ENCODE data around the gene KIRREL3.
A peak's percentile ranks its signal among the peaks of the same experiment; 100 is the strongest.

The KIRREL3 gene

GRCh38 chr11:126870021-126870420, 130.5 kb downstream of the KIRREL3 start:
- no peak for DNase-seq (ENCODE audit: low spot score)

DNA sequence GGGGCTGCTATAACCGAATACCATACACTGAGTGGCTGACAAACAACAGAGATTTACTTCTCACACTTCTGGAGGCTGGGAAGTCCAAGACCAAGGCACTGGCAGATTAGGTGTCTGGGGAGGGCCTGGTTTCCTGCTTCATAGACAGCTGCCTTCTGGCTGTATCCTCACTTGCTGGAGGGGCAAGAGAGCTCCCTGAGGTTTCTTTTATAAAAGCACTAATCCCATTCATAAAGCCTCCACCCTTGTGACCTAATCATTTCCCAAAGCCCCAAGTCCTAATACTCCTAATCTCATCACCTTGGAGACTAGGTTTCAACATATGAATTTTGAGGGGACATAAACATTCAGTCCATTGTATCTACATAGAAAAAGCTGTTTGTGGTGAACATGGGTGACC, 131.8 kb downstream of the KIRREL3 start:
- no peak for DNase-seq (ENCODE audit: low spot score)

- no peak for DNase-seq (ENCODE audit: low spot score)
Measured at GRCh38 chr11:126864934-126865333, 135.6 kb downstream of the KIRREL3 start.

- no peak for DNase-seq (ENCODE audit: low spot score)
Measured at GRCh38 chr11:126863294-126863997, 137.1 kb downstream of the KIRREL3 start.

- peak; percentile 40 for DNase-seq (ENCODE audit: low spot score)
Measured at GRCh38 chr11:126862664-126863243, 137.8 kb downstream of the KIRREL3 start.

DNA sequence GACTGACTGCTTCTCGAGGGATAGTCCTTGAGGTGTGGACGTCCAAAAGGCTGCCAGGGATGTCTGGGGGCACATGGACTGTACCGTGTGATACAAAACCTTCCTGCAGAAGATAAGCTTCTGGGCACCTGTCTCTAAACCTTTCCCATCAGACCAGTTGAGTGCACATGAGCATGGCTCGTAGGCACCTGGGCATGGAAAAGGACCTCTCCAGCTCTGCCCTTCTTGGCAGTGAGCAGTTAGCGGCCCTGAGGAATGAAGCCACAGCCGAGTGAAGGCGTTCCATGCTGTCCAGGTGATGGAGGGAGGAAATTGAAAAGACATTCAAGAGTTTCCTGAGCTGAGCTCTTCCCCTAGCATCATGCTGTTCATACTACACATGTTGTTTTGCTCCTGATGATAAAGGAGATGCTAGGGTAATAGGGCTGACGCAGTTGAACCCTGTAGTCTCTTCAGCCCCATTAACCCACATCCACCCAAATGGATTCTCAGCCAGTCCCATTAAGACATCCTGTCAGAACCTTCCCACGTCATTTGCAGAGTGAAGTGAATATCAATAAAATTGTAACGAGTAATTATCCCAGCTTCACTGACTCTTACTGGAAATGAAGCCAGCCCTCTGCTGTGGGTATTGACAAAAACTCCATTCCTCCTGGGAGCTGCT, 138.6 kb downstream of the KIRREL3 start:
- no peak for DNase-seq (ENCODE audit: low spot score)

DNA sequence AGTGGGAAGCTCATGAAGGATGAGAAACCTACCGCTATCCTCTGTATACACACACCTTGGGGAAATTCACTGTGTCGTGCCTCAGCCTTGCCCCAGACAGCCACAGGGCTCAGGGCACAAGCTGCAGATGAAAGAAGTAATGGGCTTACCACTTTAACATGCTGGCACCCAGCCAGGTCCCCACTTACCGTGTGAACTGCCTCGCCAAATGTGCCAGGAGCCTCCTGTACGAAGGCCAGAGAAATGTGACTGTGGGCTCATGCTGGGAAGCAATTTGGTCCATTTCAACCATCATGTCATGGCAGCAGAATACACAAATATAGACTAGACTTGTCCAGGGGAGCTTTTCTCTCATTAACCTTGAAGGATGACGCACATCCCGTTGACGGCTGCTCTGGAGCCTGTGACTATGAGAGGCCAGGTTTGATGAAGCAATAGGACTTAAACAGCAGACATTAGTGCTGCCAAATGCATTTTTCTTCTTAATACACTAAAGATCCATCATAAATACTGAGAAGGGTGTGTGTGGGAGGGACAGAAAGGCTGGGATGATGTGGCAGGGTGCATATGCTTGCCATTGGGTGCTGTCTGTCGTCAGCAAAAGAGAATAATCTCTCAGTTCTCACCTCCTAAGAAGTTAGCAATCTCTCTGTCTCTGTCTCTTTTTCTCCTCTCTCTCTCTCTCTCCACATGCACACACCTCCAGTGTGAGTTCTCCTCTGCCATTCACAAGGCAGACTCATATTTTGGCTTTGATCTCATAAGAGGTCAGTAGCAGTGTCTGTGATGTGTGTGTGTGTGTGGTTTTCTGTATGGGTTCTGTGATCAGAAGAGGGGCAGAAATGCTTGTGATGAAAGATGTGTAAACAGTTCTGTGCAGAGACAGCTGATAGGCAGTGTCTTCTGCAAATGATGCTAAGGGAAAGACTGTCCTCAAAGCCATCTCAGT, 142.4 kb downstream of the KIRREL3 start:
- no peak for DNase-seq (ENCODE audit: low spot score)

- no peak for DNase-seq (ENCODE audit: low spot score)
Measured at GRCh38 chr11:126855536-126855935, 145.0 kb downstream of the KIRREL3 start.

DNA sequence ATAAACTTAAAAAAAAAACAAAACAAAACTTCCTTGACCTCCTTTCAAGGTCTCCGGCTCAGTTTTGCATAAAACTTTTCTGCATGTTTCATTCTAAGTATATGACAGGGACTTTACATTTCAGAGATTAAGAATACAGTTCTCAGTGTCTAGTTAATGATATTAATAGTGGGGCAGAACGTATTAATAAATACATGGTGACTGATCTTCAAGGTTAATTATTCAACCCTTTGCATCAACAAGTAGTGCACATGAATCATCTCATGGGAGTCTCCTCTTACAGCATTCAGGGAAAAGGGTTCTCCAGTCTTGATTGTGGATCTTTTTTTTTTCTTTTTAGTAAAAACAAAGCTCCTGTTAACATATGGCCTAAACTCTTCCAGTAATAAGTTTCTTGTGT, 146.8 kb downstream of the KIRREL3 start:
- DNase-seq (ENCODE audit: low spot score) = no peak

- no peak for DNase-seq (ENCODE audit: low spot score)
Measured at GRCh38 chr11:126844789-126845188, 155.8 kb downstream of the KIRREL3 start.

GRCh38 chr11:126843096-126843495, 157.5 kb downstream of the KIRREL3 start:
- no peak for DNase-seq (ENCODE audit: low spot score)

DNA sequence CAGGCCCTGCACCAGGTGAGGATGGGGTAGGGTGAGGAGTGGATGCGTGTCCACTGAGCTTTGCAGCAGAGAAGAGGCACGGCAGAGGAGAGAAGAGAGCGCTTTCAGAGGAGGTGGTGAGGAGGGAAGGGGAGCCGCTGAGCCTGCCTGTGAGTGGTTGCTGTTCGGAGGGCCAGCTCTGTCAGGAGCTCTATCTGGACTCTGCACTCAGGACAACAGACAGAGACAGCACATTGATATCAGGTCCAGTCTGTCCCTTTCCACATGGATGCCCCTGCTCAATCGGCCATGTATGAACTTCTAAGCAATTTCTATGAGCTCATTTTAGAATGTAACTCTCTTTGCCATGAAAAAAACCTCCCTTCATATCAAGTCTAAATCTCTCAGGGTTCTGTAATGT, 158.6 kb downstream of the KIRREL3 start:
- DNase-seq (ENCODE audit: low spot score) = no peak

- DNase-seq (ENCODE audit: low spot score) = no peak
Measured at GRCh38 chr11:126840975-126841374, 159.6 kb downstream of the KIRREL3 start.

DNA sequence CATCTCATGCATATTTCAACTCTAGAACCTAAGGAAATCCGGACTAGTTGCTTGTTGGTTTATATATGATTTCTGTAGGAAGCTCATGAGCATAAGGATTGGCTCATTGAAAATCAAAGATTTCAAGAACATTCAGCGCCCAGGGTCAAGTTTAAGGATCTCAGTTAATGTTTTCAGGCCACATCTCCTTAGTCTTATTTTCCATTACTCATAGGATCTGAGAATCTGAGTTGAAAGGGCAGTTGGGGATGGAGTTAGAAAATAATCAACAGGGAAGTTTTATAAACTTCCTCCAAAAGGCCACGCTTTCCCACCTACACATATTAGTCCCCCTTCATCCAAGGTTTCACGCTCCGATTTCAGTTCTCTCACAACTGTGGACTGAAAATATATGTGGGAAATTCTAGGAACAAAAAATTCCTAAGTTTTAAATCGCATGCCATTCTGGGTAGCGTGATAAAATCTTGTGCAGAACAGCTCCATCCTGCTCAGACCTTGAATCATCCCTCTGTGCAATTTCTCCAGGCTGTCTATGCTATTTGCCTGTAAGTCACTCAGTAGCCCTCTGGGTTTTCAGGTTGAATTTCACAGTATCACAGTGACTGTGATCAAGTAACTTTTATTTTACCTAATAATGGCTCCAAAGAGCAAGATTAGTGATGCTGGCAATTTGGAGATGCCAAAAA, 160.2 kb downstream of the KIRREL3 start:
- no peak for DNase-seq (ENCODE audit: low spot score)

- no peak for DNase-seq (ENCODE audit: low spot score)
Measured at GRCh38 chr11:126839496-126839895, 161.1 kb downstream of the KIRREL3 start.

GRCh38 chr11:126838779-126839178, 161.8 kb downstream of the KIRREL3 start:
- no peak for DNase-seq (ENCODE audit: low spot score)

DNA sequence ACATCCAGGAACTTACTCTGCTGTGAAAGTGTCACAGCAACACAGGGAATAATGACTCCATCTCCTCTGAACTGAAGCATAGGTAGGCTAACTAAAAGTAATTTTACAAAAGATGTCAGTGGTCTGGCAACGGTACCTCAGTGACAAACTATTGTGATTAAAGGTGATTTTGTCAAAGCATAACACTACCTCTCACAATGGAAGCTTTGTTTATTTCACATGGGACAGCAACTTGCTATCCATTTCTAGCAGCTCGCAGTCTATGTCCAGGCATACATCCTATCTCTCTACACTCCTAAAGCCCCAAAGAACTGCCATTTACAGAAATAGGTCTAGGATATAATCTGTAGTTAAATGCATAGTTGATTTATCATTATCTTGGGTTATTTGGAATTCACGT, 163.0 kb downstream of the KIRREL3 start:
- no peak for DNase-seq (ENCODE audit: low spot score)

DNA sequence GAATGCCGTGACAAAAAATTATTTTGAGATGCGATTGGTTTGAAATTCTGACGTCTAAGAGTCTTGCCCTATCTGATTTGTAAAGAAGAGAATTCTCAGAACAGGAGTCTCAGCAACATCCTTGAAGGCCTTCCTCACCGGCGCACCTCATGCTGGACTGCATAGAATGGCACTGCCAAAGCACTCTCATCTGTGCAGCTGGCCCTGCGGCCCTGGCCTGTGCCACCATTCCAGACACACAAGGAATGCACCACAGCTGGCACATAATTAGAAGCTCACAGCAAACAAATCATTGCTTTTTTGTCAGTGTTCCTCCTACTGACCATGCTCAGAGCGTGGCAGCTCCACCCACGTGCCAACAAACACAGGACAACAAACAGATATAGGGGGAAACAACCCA, 166.0 kb downstream of the KIRREL3 start:
- DNase-seq (ENCODE audit: low spot score) = no peak

GRCh38 chr11:126834149-126834548, 166.4 kb downstream of the KIRREL3 start:
- no peak for DNase-seq (ENCODE audit: low spot score)

- DNase-seq (ENCODE audit: low spot score) = no peak
Measured at GRCh38 chr11:126833065-126833464, 167.5 kb downstream of the KIRREL3 start.

- DNase-seq (ENCODE audit: low spot score) = no peak
Measured at GRCh38 chr11:126832387-126832786, 168.2 kb downstream of the KIRREL3 start.

All from iPS-NIHi11 (cell line).